Measurements from ENCODE around the gene SLC35F5.
A peak's percentile ranks its signal among the peaks of the same experiment; 100 is the strongest.
"Not testable (repeated sequence)": the region's sequence is repeated elsewhere in the genome, so short reads cannot be mapped to it uniquely, and the experiment has no call there.

The SLC35F5 gene

GRCh38 chr2:113676623-113677266, 79.7 kb downstream of the SLC35F5 start:
- no peak overlapping the region for H3K9ac ChIP-seq (ENCODE audit: insufficient read length, low read depth)
- no peak for DNase-seq (ENCODE audit: low read depth, low spot score)
- no peak overlapping the region for H3K4me3 ChIP-seq (ENCODE audit: insufficient read length, low read depth)

GRCh38 chr2:113675875-113676274, 80.6 kb downstream of the SLC35F5 start:
- TF ChIP-seq YY1 (IDR thresholded peaks at IDR 0.05; ENCODE audit: insufficient read depth, insufficient read length), result no peak
- no peak for TF ChIP-seq ZNF274 (IDR thresholded peaks at IDR 0.05; ENCODE audit: low read depth, low read length)
- no peak for TF ChIP-seq SUZ12 (IDR thresholded peaks at IDR 0.05; ENCODE audit: extremely low read depth, insufficient read depth, insufficient read length)
- Histone ChIP-seq H3K27me3 (ENCODE audit: insufficient read depth, insufficient read length) (no peaks in the 10 kb centered on the region), H3K9ac (ENCODE audit: insufficient read length, low read depth) (no peak overlapping the region), H3K36me3 (ENCODE audit: insufficient read depth, insufficient read length, low read length) (no peaks in the 10 kb centered on the region), H3K4me1 (ENCODE audit: insufficient read depth, insufficient read length) (peaks cover 3% of the 10 kb centered on the region), H3K4me3 (ENCODE audit: insufficient read length, low read depth) (no peak overlapping the region), H3K9me3 (ENCODE audit: insufficient read depth, low read length) (no peaks in the 10 kb centered on the region)
- DNase-seq (ENCODE audit: low read depth, low spot score), result no peak

More at GRCh38 chr2:113676623-113677266, 79.7 kb downstream of the SLC35F5 start:
- Histone ChIP-seq H3K36me3 (ENCODE audit: insufficient read depth, insufficient read length, low read length) (no peaks in the 10 kb centered on the region), H3K4me1 (ENCODE audit: insufficient read depth, insufficient read length) (peaks cover 3% of the 10 kb centered on the region), H3K9me3 (ENCODE audit: insufficient read depth, low read length) (no peaks in the 10 kb centered on the region), H3K27me3 (ENCODE audit: insufficient read depth, insufficient read length) (no peaks in the 10 kb centered on the region)
- TF ChIP-seq SUZ12 (IDR thresholded peaks at IDR 0.05; ENCODE audit: extremely low read depth, insufficient read depth, insufficient read length) (no peak), ZNF274 (IDR thresholded peaks at IDR 0.05; ENCODE audit: low read depth, low read length) (no peak), YY1 (IDR thresholded peaks at IDR 0.05; ENCODE audit: insufficient read depth, insufficient read length) (no peak)

- Histone ChIP-seq H3K36me3 (ENCODE audit: insufficient read depth, insufficient read length, low read length) (no peaks in the 10 kb centered on the region), H3K9ac (ENCODE audit: insufficient read length, low read depth) (no peak overlapping the region), H3K27me3 (ENCODE audit: insufficient read depth, insufficient read length) (no peaks in the 10 kb centered on the region), H3K9me3 (ENCODE audit: insufficient read depth, low read length) (no peaks in the 10 kb centered on the region; the same call in 1 of the 2 replicates), H3K4me3 (ENCODE audit: insufficient read length, low read depth) (no peak overlapping the region), H3K4me1 (ENCODE audit: insufficient read depth, insufficient read length) (peaks cover 3% of the 10 kb centered on the region)
- TF ChIP-seq YY1 (IDR thresholded peaks at IDR 0.05; ENCODE audit: insufficient read depth, insufficient read length), result no peak
- TF ChIP-seq ZNF274 (IDR thresholded peaks at IDR 0.05; ENCODE audit: low read depth, low read length), result no peak
- TF ChIP-seq SUZ12 (IDR thresholded peaks at IDR 0.05; ENCODE audit: extremely low read depth, insufficient read depth, insufficient read length), result no peak
- peak; percentile 1 for DNase-seq (ENCODE audit: low read depth, low spot score)
Observed at GRCh38 chr2:113672326-113672932, 84.0 kb downstream of the SLC35F5 start.

- not testable (repeated sequence) for H3K27me3 ChIP-seq (ENCODE audit: insufficient read depth, insufficient read length); H3K4me3 ChIP-seq (ENCODE audit: insufficient read length, low read depth); H3K4me1 ChIP-seq (ENCODE audit: insufficient read depth, insufficient read length); H3K36me3 ChIP-seq (ENCODE audit: insufficient read depth, insufficient read length, low read length); H3K9me3 ChIP-seq (ENCODE audit: insufficient read depth, low read length); H3K9ac ChIP-seq (ENCODE audit: insufficient read length, low read depth); DNase-seq (ENCODE audit: low read depth, low spot score)
Observed at GRCh38 chr2:113669013-113669412, 87.4 kb downstream of the SLC35F5 start.

GRCh38 chr2:113664761-113665533, 91.5 kb downstream of the SLC35F5 start:
- not testable (repeated sequence) for H3K36me3 ChIP-seq (ENCODE audit: insufficient read depth, insufficient read length, low read length); H3K27me3 ChIP-seq (ENCODE audit: insufficient read depth, insufficient read length); H3K4me3 ChIP-seq (ENCODE audit: insufficient read length, low read depth); DNase-seq (ENCODE audit: low read depth, low spot score); H3K9me3 ChIP-seq (ENCODE audit: insufficient read depth, low read length); H3K9ac ChIP-seq (ENCODE audit: insufficient read length, low read depth); H3K4me1 ChIP-seq (ENCODE audit: insufficient read depth, insufficient read length)

- not testable (repeated sequence) for H3K36me3 ChIP-seq (ENCODE audit: insufficient read depth, insufficient read length, low read length); H3K27me3 ChIP-seq (ENCODE audit: insufficient read depth, insufficient read length); H3K9ac ChIP-seq (ENCODE audit: insufficient read length, low read depth); H3K4me1 ChIP-seq (ENCODE audit: insufficient read depth, insufficient read length); DNase-seq (ENCODE audit: low read depth, low spot score); H3K4me3 ChIP-seq (ENCODE audit: insufficient read length, low read depth); H3K9me3 ChIP-seq (ENCODE audit: insufficient read depth, low read length)
Observed at GRCh38 chr2:113663285-113664060, 93.0 kb downstream of the SLC35F5 start.
